ENCODE data around the gene GFPT2.

Gene GFPT2

DNA sequence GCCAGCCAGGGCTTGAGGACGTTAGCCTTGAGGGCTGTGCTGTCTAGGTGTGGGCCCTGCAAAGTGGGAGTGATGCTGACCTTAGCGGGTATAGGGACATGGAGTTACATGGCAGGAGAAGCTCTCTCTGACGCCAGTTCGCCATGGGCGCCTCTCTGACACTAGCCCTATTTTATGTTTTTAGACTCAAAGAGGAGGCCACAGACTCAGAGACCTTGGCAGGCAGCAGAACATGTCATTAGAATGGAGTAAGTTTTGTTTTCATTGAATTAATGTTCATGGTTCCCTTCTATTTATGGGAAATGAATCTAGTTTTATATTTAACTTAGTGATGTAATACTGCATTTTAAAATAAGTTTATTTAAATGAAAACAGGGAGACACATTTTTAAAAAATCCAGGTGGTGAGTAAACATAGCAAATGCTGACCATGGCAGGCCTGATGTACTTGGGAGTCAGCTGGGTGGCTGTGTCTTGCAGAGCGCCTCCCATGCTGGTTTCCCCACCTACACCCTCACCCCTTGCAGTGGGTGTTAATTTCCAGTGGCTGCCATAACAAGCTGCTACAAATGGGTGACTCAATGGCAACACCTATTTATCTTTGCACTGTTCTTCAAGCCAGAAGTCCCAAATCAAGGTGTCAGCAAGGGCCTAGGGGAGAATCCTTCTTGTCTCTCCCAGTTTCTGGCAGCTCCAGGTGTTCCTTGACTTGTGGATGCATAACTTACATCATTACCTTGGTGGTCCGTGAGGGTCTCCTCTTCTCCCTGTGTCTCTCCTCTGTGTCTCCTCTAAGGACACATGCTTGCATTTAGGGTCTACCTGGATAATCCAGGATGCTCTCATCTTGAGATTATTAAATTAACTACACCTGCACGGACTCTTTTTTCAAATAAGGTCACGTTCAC, 25.6 kb upstream of the GFPT2 start:
- DNase-seq: no peak

DNA sequence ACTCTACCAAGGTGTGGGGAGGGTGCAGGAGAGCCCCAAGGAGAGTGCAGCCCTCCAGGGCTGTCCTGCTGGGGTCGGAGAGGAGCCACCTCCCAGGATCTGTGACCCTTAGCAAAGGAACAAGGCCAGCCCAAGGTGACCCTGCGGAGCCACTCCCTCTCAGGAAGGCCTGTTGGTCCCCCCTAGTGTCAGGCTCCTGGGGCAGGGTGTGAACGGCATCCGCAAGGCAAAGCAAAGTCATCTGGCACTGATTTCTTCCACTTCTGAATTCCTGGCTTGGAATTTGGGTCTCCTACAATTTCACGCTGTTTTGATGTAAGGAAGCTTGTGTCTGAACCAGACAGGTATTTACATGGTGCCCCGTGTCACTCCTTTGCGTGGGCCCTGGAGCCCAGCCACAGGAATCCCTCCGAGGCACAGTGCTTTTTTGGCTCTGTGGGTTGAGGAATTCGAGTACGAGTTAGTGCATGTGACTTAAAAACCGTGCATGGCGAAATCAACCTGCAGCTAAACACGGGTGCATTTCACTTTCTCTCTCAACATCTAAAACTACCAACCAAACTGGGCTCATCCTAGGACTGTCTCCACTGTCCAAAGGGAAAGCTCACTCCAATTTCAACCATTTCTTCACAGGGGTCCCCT, 24.5 kb upstream of the GFPT2 start:
- DNase-seq: no peak

- DNase-seq: no peak
Measured at GRCh38 chr5:180376511-180376910, 23.4 kb upstream of the GFPT2 start.

- no peak for DNase-seq
Measured at GRCh38 chr5:180375955-180376354, 22.8 kb upstream of the GFPT2 start.

- no peak for DNase-seq
Measured at GRCh38 chr5:180375291-180375690, 22.2 kb upstream of the GFPT2 start.

- no peak for DNase-seq
Measured at GRCh38 chr5:180373870-180374269, 20.7 kb upstream of the GFPT2 start.

DNA sequence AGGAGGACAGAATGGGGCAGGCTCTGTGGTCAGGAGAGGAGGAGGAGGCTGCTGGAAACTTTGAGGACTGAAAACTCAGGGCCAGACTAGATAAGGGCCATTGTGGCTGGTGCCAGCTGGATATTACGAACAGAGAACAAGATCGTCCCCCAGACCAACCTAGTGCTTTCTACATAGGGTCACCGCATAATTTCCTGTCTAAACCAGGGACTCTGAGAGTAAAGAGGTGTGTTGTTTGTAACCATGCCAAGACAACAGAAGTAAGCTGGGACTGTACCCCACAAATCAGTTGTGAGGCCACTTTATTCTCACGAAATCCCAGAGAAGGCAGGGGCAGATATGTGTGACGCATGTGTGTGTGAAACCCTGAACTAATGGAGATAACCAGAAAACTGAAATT, 20.3 kb upstream of the GFPT2 start:
- no peak for DNase-seq

DNA sequence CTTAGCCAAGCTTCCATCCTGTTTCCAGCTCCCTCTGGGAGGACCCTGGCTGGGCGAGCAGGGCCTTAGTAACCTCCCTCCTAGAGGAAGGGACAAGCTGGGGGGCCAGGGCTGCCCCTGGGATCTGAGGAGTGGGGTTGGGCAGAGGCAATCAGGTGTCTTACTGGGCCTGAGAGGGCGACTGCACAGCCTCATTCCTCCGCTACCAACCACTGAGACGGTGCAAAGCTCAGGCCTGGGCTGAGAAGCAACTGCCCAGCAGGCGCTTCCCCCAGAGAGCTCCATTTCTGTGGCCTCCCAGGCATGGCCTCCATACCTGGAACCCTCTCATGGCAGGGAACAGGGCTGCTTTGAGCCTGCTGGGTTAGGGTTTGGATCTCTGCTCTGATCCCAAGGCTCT, 18.8 kb upstream of the GFPT2 start:
- DNase-seq: no peak

- no peak for DNase-seq
Measured at GRCh38 chr5:180370861-180371641, 17.9 kb upstream of the GFPT2 start.

GRCh38 chr5:180367991-180368390, 14.9 kb upstream of the GFPT2 start:
- DNase-seq: no peak

DNA sequence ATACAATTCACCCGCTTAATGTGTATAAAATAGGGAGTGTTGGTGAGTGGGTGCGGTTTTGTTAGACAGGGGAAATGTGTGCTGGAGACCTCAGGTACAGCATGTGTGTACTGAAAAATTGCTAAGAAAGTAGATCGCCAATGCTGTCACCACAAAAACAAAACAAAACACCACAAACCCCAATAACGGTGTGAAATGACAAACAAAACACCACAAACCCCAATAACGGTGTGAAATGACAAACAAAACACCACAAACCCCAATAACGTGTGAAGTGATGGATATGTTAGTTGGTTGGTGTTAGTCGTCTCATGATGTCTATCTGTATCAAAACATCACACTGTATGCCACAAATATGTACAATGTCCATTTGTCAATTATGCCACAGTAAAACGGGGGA, 14.2 kb upstream of the GFPT2 start:
- DNase-seq: no peak

GRCh38 chr5:180366326-180366725, 13.2 kb upstream of the GFPT2 start:
- no peak for DNase-seq

GRCh38 chr5:180365829-180366228, 12.7 kb upstream of the GFPT2 start:
- no peak for DNase-seq

DNA sequence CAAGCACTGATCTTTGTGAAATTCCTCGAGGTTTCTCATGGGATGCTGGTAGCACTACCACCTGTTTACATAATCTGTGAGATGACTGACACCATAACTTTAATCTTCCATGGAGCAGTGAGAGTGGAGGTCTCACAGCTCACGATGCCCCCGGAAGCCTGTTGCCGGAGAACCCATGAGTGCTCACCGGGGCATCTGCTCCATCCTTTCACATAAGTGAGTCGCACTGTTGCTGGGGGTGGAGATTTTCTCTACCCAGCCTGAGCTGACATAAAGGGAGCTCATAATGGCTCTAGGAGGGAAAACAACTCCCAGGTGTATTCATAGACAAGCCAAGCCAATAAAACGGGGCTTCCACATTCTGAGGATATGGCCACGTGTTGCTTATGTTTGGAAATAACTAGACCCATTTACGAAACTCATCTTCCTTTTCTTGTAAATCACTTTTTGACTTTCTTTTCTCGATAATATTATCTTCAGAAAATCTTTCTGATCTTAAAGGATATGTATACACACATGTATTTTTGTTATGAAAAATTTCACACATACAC, 11.2 kb upstream of the GFPT2 start:
- no peak for DNase-seq

DNA sequence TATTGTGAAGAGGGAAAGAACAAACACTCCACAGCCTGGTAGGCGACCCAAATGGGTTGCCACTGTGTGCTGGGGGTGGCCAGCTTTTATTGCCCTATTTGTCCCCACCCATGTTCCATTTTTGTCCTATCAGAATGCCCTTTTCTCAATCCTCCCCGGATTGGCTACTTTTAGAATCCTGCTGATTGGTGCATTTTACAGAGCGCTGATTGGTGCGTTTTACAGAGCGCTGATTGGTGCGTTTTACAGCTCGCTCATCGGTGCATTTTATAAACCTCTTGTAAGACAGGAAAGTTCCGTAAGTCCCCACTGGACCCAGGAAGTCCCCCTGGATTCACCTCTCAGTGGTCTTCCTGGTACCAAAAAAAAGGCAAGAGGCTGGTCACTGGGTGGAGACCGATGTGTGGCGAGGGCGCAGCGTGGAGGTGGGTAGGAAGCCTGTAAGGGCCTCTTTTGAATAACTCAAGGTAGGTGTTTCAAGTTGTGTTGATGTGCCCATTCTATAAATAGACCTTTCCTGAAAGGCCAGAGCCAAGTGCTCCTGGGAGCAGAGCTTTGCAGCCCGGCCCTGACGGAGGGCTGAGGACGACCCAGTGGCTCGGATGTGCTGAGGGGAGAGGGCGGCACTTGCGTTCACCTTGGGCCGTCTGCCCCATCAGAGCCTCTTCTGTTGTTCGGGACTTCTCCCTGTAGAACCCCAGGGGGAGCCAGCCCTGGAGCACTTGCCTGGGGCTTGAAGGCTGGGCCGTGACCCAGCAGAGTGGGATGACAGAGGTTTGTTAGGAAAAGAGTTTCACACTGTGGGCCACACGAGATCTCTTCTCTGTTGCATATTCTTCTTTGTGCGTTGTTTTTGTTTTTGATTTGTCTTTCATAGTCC, 7.2 kb upstream of the GFPT2 start:
- DNase-seq: no peak

DNA sequence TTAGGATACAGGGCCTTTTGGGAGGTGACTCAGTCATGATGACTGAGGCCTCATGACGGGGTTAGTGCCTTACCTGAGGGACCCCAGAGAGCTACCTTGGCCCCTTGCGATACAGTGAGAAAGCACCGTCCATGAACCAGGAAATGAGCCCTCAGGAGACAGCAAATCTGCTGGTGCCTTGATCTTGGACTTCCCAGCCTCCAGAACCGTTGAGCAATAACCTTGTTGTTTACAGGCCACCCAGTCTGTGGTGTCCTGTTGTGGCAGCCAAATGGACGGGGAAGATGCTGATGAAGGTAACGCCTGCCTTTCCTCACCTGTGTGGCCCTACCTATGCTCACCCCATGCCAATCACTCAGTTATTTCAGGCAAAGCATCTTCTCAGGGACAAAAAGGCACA, 5.6 kb upstream of the GFPT2 start:
- DNase-seq: no peak

DNA sequence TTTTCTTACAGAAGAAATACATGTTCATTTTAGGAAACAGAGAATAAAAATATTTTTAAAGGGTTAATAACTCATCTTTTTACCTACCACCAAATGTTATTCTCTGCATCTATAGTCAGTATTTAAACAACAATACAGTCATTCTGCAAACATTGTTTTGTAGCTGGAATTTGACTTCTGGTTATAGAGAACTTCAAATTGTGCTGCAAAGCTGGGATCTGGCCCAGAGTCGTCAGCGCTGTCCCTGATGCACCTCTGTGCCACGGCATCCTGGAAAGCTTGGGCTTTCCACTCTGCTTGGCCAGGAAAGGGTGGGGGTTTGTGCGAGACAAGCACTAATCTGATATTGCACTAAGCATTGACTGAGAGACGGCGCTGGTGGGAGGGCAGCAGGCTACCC, 5.0 kb upstream of the GFPT2 start:
- no peak for DNase-seq

DNA sequence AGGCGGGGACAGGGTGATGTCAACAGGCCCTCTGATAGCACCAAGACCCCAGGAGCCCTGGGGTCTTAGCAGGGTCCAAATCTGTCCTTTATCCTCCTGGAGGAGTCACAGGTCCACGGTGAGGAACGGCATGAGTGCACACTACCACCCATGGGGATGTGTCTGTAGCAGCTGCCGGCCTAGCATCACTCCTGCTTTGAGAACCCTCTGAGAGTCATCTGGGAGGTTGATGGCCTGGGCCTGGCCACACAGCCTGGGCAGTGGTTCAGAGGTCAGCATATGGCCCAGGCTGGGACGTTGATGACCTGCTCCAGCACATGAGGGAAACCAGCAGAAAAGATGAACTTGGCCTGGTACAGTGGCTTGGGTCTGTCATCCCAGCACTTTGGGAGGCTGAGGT, 1.8 kb upstream of the GFPT2 start:
- DNase-seq: no peak

GRCh38 chr5:180353980-180354452, 880 bp upstream of the GFPT2 start:
- no peak for DNase-seq

GRCh38 chr5:180352116-180353047, 754 bp downstream of the GFPT2 start:
- no peak for DNase-seq
